Stimulated activated CD4-positive, alpha-beta T cell treated with anti-CD3 and anti-CD28 coated beads, TNF-alpha, amount 100 ng/mL, for 1 hour (primary cell): ENCODE results near the gene LRRC32.

ENCODE experiments used
- DNase-seq, 3 donors: peaks; one replicate each; pipeline ENCODE4 v3.0.0-alpha.2; 2020; ENCODE audit warnings: low read depth in 3 of 3, low spot score in 1 of 3

The LRRC32 gene

DNA sequence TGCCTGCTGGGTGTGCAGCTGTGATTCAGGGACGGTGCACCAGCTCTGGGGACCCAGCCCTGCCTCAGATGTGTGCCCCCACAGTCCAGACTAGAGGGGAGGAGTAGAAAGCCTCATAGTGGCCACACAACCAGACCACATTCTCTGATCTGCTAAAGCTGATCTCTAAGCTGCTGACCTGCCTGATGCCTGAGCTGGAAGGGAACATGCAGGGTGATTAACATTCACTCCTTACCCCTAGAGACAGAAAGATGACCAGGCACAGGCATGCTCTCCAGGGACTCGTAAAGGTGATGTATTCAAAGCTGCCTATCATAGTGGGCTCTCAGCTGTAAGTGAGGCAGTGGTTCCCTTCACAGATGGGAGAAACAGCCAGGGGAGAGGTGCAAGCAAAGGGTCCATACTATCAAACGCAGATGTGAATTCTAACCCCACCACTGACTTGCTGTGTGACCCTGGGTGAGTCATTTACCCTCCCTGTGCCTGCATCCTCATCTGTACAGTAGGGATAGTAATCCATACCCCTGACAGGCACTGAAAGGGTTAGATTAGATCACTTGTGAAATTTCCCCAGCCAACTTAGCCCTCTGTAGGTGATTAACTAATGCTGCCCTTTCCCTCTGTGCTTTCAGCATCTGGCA lies 29.0 kb upstream of the LRRC32 start:
- no peak for DNase-seq

DNA sequence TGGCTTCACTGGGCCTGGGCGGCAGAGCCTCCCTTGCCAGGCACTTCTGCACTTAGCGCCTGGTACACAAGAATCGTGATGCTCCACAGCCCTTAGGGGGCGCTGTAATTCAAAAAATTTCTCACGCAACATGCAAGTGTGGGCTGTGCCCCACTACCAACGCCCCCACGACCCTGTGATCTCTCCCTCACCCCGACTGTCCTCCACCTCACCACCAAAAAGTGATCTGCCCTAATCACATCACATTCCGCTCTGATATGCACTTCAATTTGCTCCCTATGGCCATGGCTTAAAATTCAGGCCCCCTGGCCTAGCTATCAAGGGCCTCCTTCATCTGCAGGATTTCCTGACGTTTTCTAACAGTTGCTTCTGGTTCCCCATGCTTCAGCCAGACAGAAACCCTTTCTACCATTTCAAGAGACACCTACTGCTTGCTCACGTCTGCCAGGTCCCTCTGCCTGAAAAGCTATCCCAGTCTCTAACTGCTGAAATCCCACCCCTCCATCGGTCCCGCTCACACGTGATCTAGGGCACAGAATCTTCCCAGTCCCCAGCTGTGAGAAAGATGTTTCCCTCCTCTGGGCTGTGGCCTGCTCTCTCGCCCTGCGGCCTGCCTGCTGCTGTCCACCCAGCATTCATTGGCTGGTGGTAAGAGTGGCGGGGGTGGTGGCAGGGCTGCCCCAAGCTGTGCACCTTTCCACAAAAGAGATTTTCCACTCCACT lies 27.9 kb upstream of the LRRC32 start:
- DNase-seq = no peak

DNA sequence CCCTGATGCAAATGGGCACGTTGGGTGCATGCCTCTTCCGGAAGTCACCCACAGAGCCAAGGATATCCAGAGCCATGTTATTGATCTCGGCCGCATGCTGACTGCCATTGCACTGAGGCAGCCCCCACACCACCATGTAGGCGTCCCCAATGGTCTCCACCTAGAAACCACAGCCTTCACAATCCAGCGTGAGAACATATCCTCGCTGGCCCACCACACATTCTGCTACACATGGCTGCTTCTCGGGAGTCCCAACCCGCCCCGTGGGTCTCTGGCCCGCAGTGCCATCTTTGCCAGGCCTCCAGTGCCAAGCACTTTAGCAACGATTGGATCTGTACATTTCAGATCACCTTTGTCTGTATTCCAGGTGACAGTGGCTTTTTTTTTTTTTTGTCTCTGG lies 26.2 kb upstream of the LRRC32 start:
- DNase-seq = no peak

DNA sequence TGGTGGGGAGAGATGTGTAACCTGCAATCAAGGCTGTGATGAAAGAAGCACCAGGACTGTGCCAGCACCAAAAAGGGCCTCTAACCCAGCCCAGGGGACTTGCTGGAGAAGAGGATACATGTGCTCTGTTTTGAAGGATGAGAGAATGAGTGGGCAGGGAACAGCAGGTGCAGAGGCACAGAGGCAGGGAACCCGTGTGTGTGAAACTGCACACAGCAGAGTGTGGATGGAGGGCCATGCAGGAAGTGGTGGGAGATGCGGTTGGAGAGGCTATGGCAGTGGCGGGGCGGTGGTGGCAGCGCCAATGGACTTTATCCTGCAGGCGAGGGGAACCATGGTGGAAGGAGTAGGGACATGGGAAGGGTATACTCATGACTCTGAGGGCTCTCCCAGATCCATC lies 25.2 kb upstream of the LRRC32 start:
- DNase-seq = no peak

DNA sequence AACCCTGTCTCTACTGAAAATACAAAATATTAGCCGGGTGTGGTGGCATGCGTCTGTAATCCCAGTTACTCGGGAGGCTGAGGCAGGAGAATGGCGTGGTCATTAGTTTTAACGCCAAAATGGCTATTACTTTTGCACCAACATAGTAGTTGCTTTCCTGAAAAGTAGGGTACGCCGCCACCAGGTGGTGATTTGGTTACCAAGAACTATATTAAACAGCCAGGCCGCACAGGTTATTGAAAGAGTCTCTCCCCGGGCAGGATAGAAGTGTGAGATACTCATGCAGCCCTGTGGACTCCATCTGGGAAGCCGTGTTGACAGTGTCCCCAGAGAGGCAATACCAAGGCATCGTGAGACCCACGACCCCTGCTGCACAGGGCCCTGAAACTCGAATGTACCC lies 24.6 kb upstream of the LRRC32 start:
- no peak for DNase-seq

DNA sequence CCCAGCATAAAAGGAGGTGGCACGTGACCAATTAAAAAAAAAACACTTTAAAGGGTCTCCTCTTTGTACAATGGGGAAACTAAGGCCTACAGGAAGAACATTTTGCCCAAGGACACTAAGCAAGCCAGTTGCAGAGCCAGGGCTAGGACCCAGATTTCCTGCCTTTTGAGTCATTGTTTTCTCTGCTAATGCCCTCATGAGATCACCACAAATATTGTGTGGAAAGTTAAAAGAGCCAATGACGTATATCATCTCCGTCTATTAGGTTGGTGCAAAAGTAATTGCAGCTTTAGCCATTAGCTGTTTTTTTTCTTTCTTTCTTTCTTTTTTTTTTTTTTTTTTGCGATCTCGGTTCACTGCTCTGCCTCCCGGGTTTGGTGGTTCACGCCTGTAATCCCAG lies 24.1 kb upstream of the LRRC32 start:
- DNase-seq = no peak

DNA sequence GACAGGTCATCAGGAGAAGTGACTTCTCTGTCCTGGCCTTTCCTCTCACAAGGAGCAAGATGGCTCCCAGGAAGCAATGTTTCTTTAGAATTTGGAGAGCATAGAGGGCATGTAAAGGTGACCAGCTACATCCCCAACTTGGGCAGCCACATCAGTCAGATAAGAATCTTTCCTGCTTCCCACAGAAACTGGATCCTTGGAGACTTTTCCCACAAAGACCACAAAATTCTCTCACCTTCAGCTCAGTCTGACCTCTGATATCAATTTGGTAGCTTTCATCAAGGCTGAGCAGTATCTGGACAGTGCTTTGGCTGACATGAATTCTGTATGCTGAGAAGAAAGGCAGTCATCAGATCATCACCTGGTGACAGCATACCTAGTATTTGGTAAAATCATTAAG lies 23.3 kb upstream of the LRRC32 start:
- no peak for DNase-seq

DNA sequence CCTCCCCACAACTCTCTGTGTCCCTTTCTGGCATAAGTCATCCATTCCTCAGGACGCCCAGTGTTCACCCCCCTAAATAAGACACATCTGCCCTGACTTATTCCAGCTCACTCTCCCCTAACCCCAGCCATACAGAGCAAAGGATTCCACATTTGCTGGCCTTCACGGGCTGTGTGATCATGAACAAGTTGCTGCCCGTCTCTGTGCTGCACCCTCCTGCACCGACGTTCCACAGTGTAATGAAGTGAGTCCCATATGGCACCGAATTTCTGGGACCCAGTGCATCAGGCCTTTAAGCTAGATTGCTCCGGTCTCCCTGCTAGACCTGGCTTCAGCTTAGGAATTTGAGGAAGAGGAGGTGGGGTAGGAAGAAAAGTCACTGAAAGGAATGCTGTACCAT lies 22.4 kb upstream of the LRRC32 start:
- no peak for DNase-seq

DNA sequence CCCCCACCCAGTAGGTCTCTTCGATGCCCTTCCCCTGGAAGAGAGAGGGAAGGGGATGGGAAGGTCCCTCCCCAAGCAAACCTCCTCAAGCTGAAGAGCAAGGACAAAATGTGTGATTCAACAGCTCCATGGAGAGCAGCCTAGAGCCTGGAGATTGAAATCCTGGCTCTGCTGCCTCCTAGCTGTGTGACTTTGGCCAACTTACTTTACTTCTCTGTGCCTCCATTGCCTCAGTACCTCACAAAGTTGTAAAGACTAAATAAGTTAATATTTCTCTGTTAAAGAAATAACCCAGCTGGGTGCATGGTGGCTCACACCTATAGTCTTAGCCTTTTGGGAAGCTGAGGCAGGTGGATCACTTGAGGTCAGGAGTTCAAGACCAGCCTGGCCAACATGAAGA lies 21.1 kb upstream of the LRRC32 start:
- DNase-seq = no peak

DNA sequence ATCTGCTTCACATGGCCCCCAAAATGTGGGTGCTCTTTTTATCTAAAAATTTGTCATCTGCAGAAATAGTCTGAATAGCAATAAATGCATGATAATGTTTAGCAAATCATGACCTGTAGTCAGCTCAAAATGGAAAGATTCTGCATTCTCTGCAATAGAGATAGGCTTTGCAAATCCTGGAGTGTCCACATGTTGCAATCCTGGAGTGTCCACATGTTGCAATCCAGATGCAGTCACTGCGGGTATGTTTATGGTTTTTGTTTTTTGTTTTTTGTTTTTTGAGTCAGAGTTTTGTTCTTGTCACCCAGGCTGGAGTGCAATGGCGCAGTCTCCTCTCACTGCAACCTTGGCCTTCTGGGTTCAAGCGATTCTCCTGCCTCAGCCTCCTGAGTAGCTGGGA lies 20.2 kb upstream of the LRRC32 start:
- DNase-seq = no peak

DNA sequence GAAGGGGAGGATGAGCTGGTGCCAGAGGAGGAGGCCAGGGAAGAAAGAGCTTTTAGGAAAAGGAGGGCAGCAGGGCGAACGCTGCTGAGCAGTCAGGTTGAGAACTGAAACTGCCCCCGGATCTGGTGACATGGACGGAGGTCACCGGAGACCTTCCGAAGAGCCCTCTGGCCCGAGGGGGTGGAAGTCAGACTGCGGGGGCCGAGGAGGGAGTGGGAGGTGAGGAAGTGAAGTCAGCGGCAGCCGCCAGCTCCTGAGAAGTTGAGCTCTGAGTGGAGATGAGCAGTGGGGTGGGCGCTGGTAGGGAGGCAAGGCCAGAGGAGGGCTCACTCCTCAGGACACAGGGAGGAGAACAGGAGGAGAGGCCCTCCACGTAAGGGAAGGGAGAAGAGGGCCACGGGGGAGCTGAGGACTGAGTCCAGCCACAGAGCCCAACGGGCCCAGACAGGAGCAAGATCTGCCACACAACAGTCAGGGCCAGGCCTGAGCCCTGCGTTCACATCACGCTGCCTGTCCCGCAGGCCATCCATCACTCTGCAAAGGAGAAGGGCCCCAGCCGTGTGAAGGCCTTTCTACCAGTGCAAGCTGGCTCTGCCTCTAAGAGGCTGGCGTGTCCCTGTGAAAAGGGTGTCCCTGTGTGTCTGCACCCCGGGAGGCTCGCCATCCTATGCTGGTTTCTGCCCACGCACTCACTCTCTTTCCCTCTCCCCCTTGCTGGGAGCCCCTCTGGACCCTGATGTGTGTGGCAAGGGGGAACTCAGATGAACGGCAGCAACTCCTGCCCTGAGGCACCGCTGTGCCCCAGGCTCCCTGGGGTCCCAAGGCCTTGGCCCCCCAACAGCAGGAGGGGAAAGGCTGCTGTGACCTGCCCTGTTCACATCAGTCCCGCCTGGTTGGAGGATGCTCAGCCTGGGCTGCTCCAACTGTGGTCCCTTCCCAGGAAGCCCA lies 19.0 kb upstream of the LRRC32 start:
- no peak for DNase-seq

DNA sequence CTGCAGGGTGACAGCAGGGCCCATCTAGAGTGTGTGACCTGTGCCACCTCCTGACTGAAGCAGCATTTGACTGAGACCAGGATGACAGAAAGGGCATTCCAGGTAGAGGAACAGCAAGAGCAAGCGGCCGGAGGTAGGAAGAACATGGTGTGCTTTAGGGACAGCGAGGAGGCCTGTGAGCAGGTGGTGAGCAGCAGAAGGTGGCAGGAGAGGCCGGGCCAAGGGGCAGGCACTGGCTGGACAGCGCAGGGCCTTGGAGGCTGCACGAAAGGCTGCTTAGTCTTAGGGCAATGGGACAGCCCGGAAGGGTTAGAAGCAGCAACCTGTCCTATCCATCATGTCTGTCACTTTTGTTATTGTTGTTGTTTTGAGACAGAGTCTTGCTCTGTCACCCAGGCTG lies 17.6 kb upstream of the LRRC32 start:
- no peak for DNase-seq

DNA sequence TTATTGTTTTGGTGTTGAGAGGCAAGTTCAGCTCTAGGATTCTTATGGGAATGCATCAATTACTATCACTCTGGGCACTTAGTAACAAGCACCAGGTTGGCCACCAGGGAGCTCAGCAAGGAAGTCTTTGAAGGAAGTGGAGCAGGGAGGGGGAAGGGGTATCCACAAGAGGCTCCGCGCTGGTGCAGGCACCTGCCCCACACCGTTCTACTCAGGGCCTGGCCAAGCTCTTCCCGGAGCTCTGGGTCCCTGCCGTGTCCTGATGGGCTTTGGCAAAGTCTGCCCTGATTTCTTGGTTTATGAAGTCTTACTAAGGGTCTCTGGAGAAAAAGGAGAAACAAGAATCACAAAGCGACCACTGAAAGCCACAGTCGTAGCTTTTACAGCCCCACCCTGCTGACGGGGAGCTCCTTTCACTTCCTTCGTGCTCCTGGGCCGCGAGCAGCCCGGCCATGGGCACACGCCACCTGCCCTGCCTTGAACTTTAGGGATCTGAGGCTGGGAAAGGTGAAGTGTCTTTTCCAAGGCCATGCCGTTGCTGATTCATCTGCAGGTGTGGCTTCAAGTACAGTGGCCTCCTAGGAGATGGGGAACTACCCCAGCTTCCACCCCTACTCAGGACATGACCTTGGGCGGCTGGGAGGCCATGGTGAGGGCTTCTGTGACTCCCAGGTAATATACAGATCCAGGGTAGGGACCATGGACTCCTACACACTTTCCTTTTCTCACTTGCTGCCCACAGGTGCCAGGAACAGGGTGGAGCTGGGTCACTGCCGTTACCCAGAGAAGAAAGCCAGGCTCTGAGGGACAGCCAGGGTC lies 15.9 kb upstream of the LRRC32 start:
- no peak for DNase-seq

DNA sequence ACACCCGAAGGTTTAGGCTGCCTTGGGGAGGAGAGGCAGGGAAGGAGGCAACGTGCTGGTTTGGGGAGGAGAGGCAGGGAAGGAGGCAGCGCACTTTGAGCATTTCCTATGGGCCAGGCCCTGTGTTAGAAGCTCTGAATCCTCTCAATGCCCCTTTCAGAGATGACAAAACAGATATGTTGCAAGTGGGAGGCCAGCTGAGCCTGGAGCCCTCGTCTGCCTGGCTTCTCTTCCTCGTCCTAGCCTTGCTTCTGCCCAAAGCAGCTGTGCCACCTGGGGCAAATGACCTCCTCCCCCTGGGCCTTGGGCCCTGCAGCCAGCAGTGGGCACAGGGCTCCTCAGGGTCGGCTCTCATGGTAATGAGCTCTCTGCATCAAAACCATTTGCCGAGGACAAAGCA lies 15.3 kb upstream of the LRRC32 start:
- DNase-seq = no peak

DNA sequence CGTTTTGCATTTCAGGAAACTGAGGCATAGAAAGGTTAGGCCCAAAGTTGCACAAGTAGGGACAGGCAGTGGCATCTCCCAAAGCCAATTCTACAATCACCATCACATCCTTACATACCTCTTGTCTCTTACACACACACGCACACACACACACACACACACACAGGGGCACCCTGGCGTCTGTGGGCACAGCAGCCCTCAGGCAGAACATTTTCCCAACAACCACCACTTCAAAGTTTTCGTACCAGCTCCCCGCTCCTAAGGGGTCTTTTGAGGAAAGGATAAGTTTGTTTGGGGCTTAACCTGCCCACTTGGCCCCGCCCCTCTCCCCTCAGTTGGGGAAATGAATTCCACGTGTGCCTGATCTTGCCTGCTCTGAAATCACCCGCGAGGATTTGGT lies 14.7 kb upstream of the LRRC32 start:
- no peak for DNase-seq

DNA sequence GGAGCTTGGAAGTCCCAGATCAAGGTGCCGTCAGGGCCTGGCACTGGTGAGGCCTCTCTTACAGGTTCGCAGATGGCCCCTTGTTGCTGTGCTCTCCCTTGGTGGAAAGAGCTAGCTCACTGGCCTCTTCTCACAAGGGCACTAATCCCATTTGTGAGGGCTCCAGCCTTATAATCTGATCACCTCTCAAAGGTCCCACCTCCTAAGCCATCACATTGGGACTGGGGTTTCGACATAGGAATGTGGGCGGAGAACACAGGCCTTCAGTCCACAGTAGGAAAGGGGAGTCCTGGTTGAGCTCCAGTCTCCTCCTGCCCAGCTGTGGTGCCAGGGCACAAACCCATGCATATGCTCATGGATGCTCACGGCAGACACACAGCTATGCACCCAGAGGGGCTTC lies 14.0 kb upstream of the LRRC32 start:
- DNase-seq = no peak

DNA sequence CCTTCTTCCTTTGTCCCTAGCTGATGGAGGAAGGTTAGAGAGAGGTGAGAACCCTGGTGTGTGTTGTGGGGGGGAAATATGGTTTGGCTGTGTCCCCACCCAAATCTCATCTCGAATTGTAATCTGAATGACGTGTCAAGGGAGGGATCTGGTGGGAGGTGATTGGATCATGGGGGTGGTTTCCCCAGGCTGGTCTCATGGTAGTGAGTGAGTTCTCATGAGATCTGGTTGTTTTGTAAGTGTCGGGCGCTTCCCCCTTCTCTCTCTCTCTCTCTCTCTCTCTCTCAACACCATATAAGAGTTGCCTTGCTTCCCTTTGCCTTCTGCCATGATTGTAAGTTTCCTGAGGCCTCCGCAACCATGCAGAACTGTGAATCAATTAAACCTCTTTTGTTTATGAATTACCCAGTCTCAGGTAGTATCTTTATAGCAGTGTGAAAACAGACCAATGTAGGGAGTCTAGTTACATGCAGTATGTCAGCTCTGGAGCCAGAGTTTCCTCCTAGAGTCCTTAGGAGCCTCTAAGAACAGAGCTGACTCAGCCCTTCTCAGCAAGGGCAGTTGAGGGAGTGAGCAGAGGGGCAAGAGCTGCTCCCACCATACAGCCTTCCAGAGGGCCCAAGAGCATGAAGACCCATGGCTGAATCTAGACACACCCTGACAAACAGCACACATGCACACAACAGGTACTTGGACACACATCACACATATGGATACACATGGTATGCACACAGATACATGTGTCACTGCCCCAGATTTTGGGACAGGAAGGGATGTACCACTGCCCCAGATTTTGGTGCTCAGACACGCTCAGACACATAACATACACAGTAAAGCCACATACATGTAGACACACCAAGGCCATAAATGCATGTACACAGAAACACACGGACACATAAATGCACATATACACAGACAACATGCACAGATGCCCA lies 12.9 kb upstream of the LRRC32 start:
- DNase-seq = no peak

DNA sequence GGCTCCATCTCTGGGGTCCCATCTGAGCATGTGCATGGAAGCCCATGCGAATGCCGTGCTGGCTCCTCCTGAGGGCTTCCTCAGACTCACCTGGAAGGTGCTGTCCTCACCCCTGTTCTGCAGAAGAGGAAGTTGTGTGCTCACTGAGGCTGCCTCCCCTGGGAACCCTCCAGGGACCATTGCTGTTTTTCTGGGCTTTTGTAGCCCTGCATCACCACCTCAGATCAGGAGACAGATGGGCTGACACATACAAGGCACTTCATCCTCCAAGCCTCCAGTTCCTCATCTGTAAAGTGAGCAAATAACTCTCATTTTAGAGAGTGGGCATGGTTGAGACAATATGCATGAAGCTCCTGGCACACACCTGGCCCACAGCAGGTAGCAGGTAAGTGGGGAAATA lies 12.1 kb upstream of the LRRC32 start:
- DNase-seq = no peak

DNA sequence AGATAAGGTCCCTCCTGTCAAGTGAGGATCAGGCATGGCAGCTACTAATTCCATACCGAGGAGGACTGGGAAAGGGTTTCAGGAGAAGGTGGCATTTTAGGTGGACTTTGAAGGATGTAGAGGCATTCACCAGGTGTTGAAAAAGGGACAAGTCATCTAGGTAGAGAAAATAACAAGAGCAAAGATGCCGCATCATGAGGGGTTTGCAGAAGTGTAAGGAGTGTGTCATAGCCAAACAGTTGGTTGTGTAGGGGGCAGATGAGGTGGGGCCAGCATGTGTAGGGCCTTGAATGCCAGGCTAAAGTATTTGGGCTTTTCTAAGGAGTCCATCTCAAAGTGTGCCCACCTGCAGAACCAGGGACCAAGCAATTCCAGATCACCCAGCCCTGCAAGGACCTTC lies 11.6 kb upstream of the LRRC32 start:
- DNase-seq = no peak
